ENCODE results near the gene S1PR4. TPM values are rescaled to one million over a fixed set of nuclear protein-coding genes. Genes with fewer than 3 reads are reported as not detected.

The S1PR4 gene, protein sequence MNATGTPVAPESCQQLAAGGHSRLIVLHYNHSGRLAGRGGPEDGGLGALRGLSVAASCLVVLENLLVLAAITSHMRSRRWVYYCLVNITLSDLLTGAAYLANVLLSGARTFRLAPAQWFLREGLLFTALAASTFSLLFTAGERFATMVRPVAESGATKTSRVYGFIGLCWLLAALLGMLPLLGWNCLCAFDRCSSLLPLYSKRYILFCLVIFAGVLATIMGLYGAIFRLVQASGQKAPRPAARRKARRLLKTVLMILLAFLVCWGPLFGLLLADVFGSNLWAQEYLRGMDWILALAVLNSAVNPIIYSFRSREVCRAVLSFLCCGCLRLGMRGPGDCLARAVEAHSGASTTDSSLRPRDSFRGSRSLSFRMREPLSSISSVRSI
- 1 to 10 TPM in 3 of 4 donors, under 1 TPM in 1; 0.66 to 4.7 (median 2.4) TPM for total RNA-seq

DNA sequence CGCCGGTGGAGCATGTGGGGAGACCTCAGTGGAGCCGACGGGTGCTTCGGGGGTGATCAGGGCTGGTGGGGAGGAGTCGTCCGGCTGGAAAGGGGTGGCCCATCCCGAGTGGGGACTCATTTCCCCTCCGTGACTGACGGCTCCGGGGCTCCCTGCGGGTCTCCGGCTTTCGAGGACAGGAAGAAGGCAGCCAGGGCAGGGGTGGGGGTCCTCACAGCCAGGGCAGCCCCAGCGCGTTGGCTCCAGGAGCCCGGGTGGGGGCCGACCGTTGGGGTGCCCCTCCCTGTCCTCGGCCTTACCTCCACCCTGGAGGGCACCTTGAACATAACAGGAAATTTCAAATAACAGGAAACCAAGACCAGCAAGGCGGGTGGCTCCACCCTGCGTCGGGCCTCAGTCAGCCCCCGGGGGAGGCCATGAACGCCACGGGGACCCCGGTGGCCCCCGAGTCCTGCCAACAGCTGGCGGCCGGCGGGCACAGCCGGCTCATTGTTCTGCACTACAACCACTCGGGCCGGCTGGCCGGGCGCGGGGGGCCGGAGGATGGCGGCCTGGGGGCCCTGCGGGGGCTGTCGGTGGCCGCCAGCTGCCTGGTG lies at the start of gene S1PR4:
Gene S1PR4, plus strand, starts transcription at position 393 of the 596 bp plus-strand sequence. Its CDS starts 24 bp downstream, at position 417.
- no peak for TF ChIP-seq EP300 (IDR thresholded peaks at IDR 0.05)
- TF ChIP-seq POLR2A (IDR thresholded peaks at IDR 0.05), result no peak
- TF ChIP-seq, protein P1, sequence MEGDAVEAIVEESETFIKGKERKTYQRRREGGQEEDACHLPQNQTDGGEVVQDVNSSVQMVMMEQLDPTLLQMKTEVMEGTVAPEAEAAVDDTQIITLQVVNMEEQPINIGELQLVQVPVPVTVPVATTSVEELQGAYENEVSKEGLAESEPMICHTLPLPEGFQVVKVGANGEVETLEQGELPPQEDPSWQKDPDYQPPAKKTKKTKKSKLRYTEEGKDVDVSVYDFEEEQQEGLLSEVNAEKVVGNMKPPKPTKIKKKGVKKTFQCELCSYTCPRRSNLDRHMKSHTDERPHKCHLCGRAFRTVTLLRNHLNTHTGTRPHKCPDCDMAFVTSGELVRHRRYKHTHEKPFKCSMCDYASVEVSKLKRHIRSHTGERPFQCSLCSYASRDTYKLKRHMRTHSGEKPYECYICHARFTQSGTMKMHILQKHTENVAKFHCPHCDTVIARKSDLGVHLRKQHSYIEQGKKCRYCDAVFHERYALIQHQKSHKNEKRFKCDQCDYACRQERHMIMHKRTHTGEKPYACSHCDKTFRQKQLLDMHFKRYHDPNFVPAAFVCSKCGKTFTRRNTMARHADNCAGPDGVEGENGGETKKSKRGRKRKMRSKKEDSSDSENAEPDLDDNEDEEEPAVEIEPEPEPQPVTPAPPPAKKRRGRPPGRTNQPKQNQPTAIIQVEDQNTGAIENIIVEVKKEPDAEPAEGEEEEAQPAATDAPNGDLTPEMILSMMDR (IDR thresholded peaks at IDR 0.05), result no peak
- Histone ChIP-seq H3K36me3 (no peaks in the 10 kb centered on the region), H3K4me3 (peak within 1 kb of the TSS in 2 of 4 donors; percentile 4 to 50), H3K27ac (peak within 1 kb of the TSS in 2 of 4 donors; percentile 24 to 77), H3K4me1 (peaks cover 0 to 9% (median 2%) of the 10 kb centered on the region in 4 donors), H3K9me3 (no peaks in the 10 kb centered on the region), H3K27me3 (no peaks in the 10 kb centered on the region)
- 59 to 79% methylated on average over 15 to 34 of the region's 42 CpGs for WGBS, 2 donors
- no peak for DNase-seq (ENCODE audit: low spot score in 2 of 2)

DNA sequence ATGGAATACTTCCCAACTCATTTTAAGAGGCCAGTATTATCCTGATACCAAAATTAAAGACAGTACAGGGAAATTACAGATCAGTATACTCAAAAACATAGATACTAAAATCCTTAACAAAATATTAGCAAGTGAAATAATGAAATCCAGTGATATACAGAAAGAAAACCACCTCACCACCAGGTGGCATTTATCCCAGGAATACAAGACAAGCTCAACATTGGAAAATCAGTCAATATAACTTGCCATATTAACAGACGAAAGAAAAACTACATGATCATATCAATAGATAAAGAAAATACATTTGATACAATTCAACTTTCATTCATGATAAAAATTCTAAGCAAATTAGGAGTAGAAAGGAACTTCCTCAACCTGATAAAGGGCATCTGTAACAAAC lies 49.5 kb upstream of the S1PR4 start:
- WGBS, 2 donors, result 21 to 35% methylated on average over 1 of the region's 1 CpG
- H3K36me3 ChIP-seq, result no peaks in the 10 kb centered on the region
- no peaks in the 10 kb centered on the region for H3K9me3 ChIP-seq
- no peak overlapping the region for H3K4me3 ChIP-seq
- H3K27ac ChIP-seq, result no peak overlapping the region
- H3K27me3 ChIP-seq, result no peaks in the 10 kb centered on the region
- TF ChIP-seq EP300 (IDR thresholded peaks at IDR 0.05) (no peak), POLR2A (IDR thresholded peaks at IDR 0.05) (no peak)
- TF ChIP-seq, protein P1 (IDR thresholded peaks at IDR 0.05), result peak in 3 of 5 experiments; percentile 23 to 31 (median 26)
- no peaks in the 10 kb centered on the region for H3K4me1 ChIP-seq
- peak in 1 of 2 donors; percentile 54 for DNase-seq (ENCODE audit: low spot score in 2 of 2)

DNA sequence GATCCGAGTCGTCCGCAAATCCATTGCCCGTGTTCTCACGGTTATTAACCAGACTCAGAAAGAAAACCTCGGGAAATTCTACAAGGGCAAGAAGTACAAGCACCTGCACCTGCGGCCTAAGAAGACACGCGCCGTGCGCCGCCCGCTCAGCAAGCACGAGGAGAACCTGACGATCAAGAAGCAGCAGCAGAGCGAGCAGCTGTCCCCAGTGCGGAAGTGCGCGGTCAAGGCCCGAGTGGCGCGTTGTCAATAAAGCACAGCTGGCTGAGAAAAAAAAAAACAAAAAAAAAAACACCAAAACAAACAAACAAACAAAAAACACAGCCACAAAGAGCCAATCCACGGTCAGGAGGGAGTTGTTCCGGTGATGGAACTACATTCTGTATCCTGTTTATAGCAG lies 47.4 kb upstream of the S1PR4 start:
- H3K4me1 ChIP-seq, result no peaks in the 10 kb centered on the region
- H3K9me3 ChIP-seq, result no peaks in the 10 kb centered on the region
- no peak for DNase-seq (ENCODE audit: low spot score in 2 of 2)
- H3K27ac ChIP-seq, result no peak overlapping the region
- 95 to 96% methylated on average over 24 of the region's 24 CpGs for WGBS, 2 donors
- TF ChIP-seq POLR2A (IDR thresholded peaks at IDR 0.05) (no peak), EP300 (IDR thresholded peaks at IDR 0.05) (no peak)
- TF ChIP-seq, protein P1 (IDR thresholded peaks at IDR 0.05), result no peak
- H3K4me3 ChIP-seq, result no peak overlapping the region
- H3K27me3 ChIP-seq, result no peaks in the 10 kb centered on the region
- no peaks in the 10 kb centered on the region for H3K36me3 ChIP-seq

DNA sequence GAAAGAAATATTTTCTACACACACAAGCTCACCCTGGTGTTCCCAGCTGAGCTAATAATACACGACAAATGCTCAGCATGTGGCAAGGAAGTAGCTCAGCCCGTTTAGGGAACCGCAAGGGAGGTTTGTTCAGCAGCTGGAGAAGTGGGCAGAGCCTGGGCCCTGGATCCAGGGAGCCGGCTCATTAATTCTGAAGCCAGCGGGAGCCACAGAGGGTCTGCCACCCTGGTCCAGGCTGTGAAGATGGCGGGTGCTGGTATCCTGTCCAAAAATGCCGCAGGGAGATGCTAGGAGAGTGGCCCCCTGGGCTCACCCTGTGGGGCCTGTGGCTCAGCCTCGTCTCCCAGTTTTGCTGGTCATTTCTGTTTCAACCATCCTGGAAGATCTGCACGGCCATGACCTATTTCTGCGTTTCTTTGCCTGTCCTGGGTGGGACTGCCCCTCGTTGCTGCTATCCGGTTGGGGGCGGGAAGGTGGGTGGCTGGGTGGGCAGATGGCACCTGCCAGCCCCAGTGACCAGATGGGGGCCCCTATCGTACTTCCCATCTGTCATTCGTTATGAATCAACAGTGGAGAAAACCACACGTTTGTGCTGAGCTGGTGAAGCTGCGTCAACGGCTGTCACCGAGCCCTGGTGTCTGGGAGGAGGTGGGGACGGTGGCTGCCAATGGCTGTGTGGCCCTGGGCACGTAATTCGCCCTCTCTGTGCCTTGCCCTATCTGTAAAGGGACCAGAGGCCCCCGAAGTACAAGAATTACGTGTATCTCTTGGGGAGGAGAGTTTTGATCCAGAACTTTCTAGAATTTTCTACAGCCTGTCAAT lies 45.4 kb upstream of the S1PR4 start:
- H3K4me3 ChIP-seq, result no peak overlapping the region
- no peaks in the 10 kb centered on the region for H3K27me3 ChIP-seq
- TF ChIP-seq POLR2A (IDR thresholded peaks at IDR 0.05), result no peak
- peak in 1 of 2 donors; percentile 24 for TF ChIP-seq EP300 (IDR thresholded peaks at IDR 0.05)
- DNase-seq (ENCODE audit: low spot score in 2 of 2), result peak in 1 of 2 donors; percentile 21
- H3K36me3 ChIP-seq, result no peaks in the 10 kb centered on the region
- H3K27ac ChIP-seq, result peak overlapping the region in 2 of 4 donors; percentile 47 to 73
- 50 to 58% methylated on average over 17 to 22 of the region's 24 CpGs for WGBS, 2 donors
- H3K9me3 ChIP-seq, result no peaks in the 10 kb centered on the region
- H3K4me1 ChIP-seq, result no peaks in the 10 kb centered on the region

DNA sequence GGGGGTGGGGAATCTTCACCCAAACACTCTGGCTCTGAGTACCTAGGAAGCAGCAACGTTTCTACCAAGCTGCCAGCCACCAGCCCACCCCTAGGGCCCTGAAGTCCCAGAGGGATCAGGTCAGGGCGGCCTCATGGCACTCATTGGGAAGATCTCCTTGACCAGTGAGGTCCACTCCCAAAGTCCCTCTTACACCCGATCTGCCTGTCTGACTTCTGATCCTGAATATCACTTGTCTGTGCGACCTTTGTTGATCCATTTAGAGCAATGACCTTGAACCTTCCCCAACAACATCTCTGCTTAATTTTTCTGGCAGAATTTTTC lies 44.8 kb upstream of the S1PR4 start:
- 60 to 64% methylated on average over 4 of the region's 4 CpGs for WGBS, 2 donors
- Histone ChIP-seq H3K4me3 (no peak overlapping the region), H3K27ac (peak overlapping the region in 2 of 4 donors; percentile 47 to 73), H3K36me3 (no peaks in the 10 kb centered on the region), H3K27me3 (no peaks in the 10 kb centered on the region), H3K9me3 (no peaks in the 10 kb centered on the region), H3K4me1 (no peaks in the 10 kb centered on the region)
- TF ChIP-seq POLR2A (IDR thresholded peaks at IDR 0.05), result no peak
- TF ChIP-seq, protein P1 (IDR thresholded peaks at IDR 0.05), result no peak
- no peak for TF ChIP-seq EP300 (IDR thresholded peaks at IDR 0.05)
- DNase-seq (ENCODE audit: low spot score in 2 of 2), result no peak

Data from tibial nerve (tissue), 4 donors.